ENCODE data around the gene ECE1. TPM values are rescaled to one million over a fixed set of nuclear protein-coding genes. Genes with fewer than 3 reads are reported as not detected.

ECE1 gene
- total and polyA plus RNA-seq, 2 of the 8 experiments (the other 6 are each of a cell fraction or from before 2014, with no cell fraction given), result 21.4 to 36.8 TPM

- H2AK5ac ChIP-seq (ENCODE audit: low read depth, low read length), result no peak overlapping the region
- no peak overlapping the region for H3K9ac ChIP-seq (replicated peaks in 1 of 4; ENCODE audit: extremely low read depth in 1 of 4, low read depth in 3 of 4, low read length in 3 of 4)
- H3K4me1 ChIP-seq (replicated peaks in 1 of 4; ENCODE audit: control insufficient read depth in 3 of 4, insufficient read depth in 4 of 4, low read length in 3 of 4), result no peaks in the 10 kb centered on the region
- no peaks in the 10 kb centered on the region for H3K23me2 ChIP-seq (ENCODE audit: low read depth, low read length)
- H3K4me2 ChIP-seq (ENCODE audit: insufficient read depth in 1 of 2, low read depth in 2 of 2, low read length in 2 of 2), result no peak overlapping the region
- H2BK120ac ChIP-seq (replicated peaks; ENCODE audit: low read depth, low read length), result no peak overlapping the region
- DNase-seq (ENCODE audit: low read depth in 1 of 2, low spot score in 2 of 2) (peak in 1 of 2 experiments; percentile 59), FAIRE-seq (peak; percentile 95)
- POLR2A ChIA-PET (ENCODE audit: partially characterized antibody), result interaction anchor here (1.4 kb wide), 1 partner anchor 13 kb away, joined by 3 read pairs; no protein-coding TSS in a partner anchor
- no peak overlapping the region for H3K27ac ChIP-seq (ENCODE audit: low read depth, low read length)
- H3K79me2 ChIP-seq (ENCODE audit: control insufficient read depth in 1 of 2, insufficient read depth in 2 of 2, low read length in 2 of 2), result no peaks in the 10 kb centered on the region
- CTCF ChIA-PET (ENCODE audit: partially characterized antibody), result interaction anchor here (0.6 to 5.6 kb wide), 44 partner anchors 8 to 386 kb away, joined by 3 to 201 read pairs (median 4); no protein-coding TSS in a partner anchor
- H2AFZ ChIP-seq (ENCODE audit: low read length), result no peak overlapping the region
- H3K79me1 ChIP-seq (ENCODE audit: low read depth, low read length), result no peaks in the 10 kb centered on the region
- no peak overlapping the region for H2BK12ac ChIP-seq (ENCODE audit: low read depth, low read length)
- no peak for TF ChIP-seq E2F6 (IDR thresholded peaks at IDR 0.05)
- no peak for TF ChIP-seq SAP30 (IDR thresholded peaks at IDR 0.05; ENCODE audit: insufficient read depth, insufficient replicate concordance, low read length)
- peak; percentile 25 to 75 (median 75) for TF ChIP-seq CTCF (IDR thresholded peaks at IDR 0.05; ENCODE audit: control extremely low read depth in 1 of 3, insufficient read depth in 1 of 3, low read depth in 1 of 3, low read length in 3 of 3)
- peak; percentile 89 to 90 for TF ChIP-seq RAD21 (IDR thresholded peaks at IDR 0.05 in 1 of 2, conservative IDR thresholded peaks at IDR 0.05 in 1 of 2; ENCODE audit: low read depth in 2 of 2, low read length in 2 of 2)
- H3K14ac ChIP-seq (ENCODE audit: insufficient read length), result no peak overlapping the region
- no peaks in the 10 kb centered on the region for H3K9me3 ChIP-seq (ENCODE audit: insufficient read depth in 2 of 2, low read depth in 1 of 2, low read length in 1 of 2)
- no peaks in the 10 kb centered on the region; a peak in 3 of 8 replicates for H3K36me3 ChIP-seq (ENCODE audit: control insufficient read depth in 2 of 4, insufficient read depth in 4 of 4, low read length in 3 of 4)
- no peak overlapping the region for H3K56ac ChIP-seq (replicated peaks; ENCODE audit: insufficient read length, low read depth, low read length)
- H4K5ac ChIP-seq (ENCODE audit: insufficient read length, low read depth, low read length), result no peak overlapping the region
- H3K27me3 ChIP-seq (replicated peaks in 1 of 4; ENCODE audit: control insufficient read depth in 3 of 4, extremely low read depth in 1 of 4, insufficient read depth in 3 of 4, low read length in 3 of 4), result no peaks in the 10 kb centered on the region
- H4K20me1 ChIP-seq (replicated peaks in 1 of 2; ENCODE audit: control insufficient read depth in 1 of 2, insufficient read depth in 2 of 2, low read length in 2 of 2), result no peaks in the 10 kb centered on the region
- no peak overlapping the region for H3K4ac ChIP-seq (replicated peaks; ENCODE audit: insufficient read length, low read depth, low read length)
- no peak overlapping the region for H2BK20ac ChIP-seq (ENCODE audit: low read length)
- no peak overlapping the region for H4K91ac ChIP-seq (replicated peaks; ENCODE audit: insufficient read length, low read length)
- H3K18ac ChIP-seq (ENCODE audit: extremely low read depth, low read length), result no peak overlapping the region
- H2BK5ac ChIP-seq (ENCODE audit: low read depth, low read length), result no peak overlapping the region
- H3K4me3 ChIP-seq (ENCODE audit: extremely low read depth in 1 of 4, insufficient read depth in 2 of 4, low read depth in 3 of 4, low read length in 4 of 4), result no peak overlapping the region
- H3K23ac ChIP-seq (ENCODE audit: insufficient read length), result no peak overlapping the region
- H2BK15ac ChIP-seq (ENCODE audit: low read length), result no peak overlapping the region
- H4K8ac ChIP-seq (ENCODE audit: extremely low read depth, insufficient read depth, low read length), result no peak overlapping the region
- 75% methylated on average over 3 of the region's 3 CpGs; no CpG with 5 or more reads in 1 of the 2 experiments for WGBS, 2 experiments (ENCODE audit: extremely low coverage in 1 of 2, insufficient coverage in 1 of 2, insufficient read length in 1 of 2, insufficient replicate concordance in 2 of 2, low coverage in 1 of 2, low lambda C conversion rate in 2 of 2, missing lambda C conversion rate in 1 of 2)
Observed at GRCh38 chr1:21232044-21232443, 58.2 kb downstream of the ECE1 start.
